SK-N-MC (cell line): ENCODE measurements around the gene KRTAP19-6.

Experiments
- EZH2 ChIP-seq: fragments of 200-600 bp; sonication (generic); IDR thresholded peaks from one replicate; pipeline ENCODE4 v1.6.1; 2017; ENCODE audit warnings: antibody characterized with exemption
- POLR2AphosphoS5 ChIP-seq: IDR thresholded peaks from 2 replicates; pipeline ENCODE4 v1.6.1; 2012; ENCODE audit warnings: mild to moderate bottlenecking, low read depth, low read length, borderline replicate concordance

GRCh38 chr21:30515681-30516080, 26.0 kb downstream of the KRTAP19-6 start:
- TF ChIP-seq EZH2 (no peak), POLR2AphosphoS5 (no peak)
